Caco-2 (cell line): ENCODE measurements around the gene NOS1AP. TPM values are rescaled to one million over a fixed set of nuclear protein-coding genes. Genes with fewer than 3 reads are reported as not detected.

ENCODE experiments used
- BruUV-seq: library from RNA; stranded (reverse); fragments of 400-500 nt; replicated peaks from 2 replicates; lab custom pipeline; 2021; lab: Mats Ljungman, UMichigan
- CTCF ChIA-PET: fragments of 300-600 bp; sonication (Branson Sonifier 250); formaldehyde crosslinking; loops from one replicate; lab custom pipeline; 2022; ENCODE audit warnings: antibody characterized with exemption; lab: Charles Lee
- POLR2A ChIA-PET: fragments of 300-600 bp; sonication (Branson Sonifier 250); formaldehyde crosslinking; loops from one replicate; lab custom pipeline; 2022; ENCODE audit warnings: antibody characterized with exemption; lab: Charles Lee
- DNase-seq, 2 experiments: peaks; one replicate each; pipeline versions ENCODE4 v3.0.0 to v3.0.0-alpha.2; 2020 to 2022
- H3K27me3 ChIP-seq: replicated peaks from 2 replicates; pipeline ENCODE4 v1.6.0; 2011; ENCODE audit warnings: low read length; ENCODE audit not compliant: control insufficient read depth, insufficient read depth
- H3K36me3 ChIP-seq: 2 replicates; pipeline ENCODE4 v1.5.1; 2011; ENCODE audit warnings: low read length; ENCODE audit not compliant: control insufficient read depth, insufficient read depth
- H3K4me1 ChIP-seq: fragments of 250-450 bp; sonication (Bioruptor Pico); 2 replicates; pipeline ENCODE4 v1.5.1; 2020; ENCODE audit warnings: mild to moderate bottlenecking
- H3K4me3 ChIP-seq: 2 replicates; pipeline ENCODE4 v1.5.1; 2011; ENCODE audit warnings: low read depth, mild to moderate bottlenecking, control low read depth, low read length
- H3K9me3 ChIP-seq: fragments of 250-450 bp; sonication (Bioruptor Pico); 2 replicates; pipeline ENCODE4 v1.5.1; 2020; ENCODE audit warnings: mild to moderate bottlenecking, moderate library complexity
- H3K27ac Mint-ChIP-seq: one replicate; pipeline ENCODE4 v1.8.0; 2022; ENCODE audit warnings: mixed read lengths; ENCODE audit not compliant: unreplicated experiment
- H3K27me3 Mint-ChIP-seq: one replicate; pipeline ENCODE4 v1.8.0; 2022; ENCODE audit warnings: mixed read lengths; ENCODE audit not compliant: insufficient read depth, unreplicated experiment
- H3K36me3 Mint-ChIP-seq: one replicate; pipeline ENCODE4 v1.8.0; 2022; ENCODE audit warnings: mild to moderate bottlenecking, mixed read lengths; ENCODE audit not compliant: insufficient read depth, unreplicated experiment
- H3K4me1 Mint-ChIP-seq: one replicate; pipeline ENCODE4 v1.8.0; 2022; ENCODE audit warnings: low read depth, mixed read lengths; ENCODE audit not compliant: unreplicated experiment
- H3K4me3 Mint-ChIP-seq: one replicate; pipeline ENCODE4 v1.8.0; 2022; ENCODE audit warnings: mild to moderate bottlenecking, moderate library complexity, mixed read lengths; ENCODE audit not compliant: unreplicated experiment
- H3K9me3 Mint-ChIP-seq: one replicate; pipeline ENCODE4 v1.8.0; 2022; ENCODE audit warnings: mixed read lengths; ENCODE audit not compliant: unreplicated experiment
- CTCF ChIP-seq, 2 experiments: fragments of 200-600 bp in 1 of 2; IDR thresholded peaks; 1 replicate in 1 of 2; 2 replicates in 1 of 2; pipeline versions ENCODE4 v1.5.1 to v1.8.0; 2011 to 2022; ENCODE audit warnings: antibody characterized with exemption in 1 of 2, control low read depth in 1 of 2, inconsistent platforms in 1 of 2, low read depth in 1 of 2, low read length in 1 of 2, mild to moderate bottlenecking in 1 of 2, moderate library complexity in 1 of 2; ENCODE audit not compliant: insufficient read depth in 1 of 2, severe bottlenecking in 1 of 2, unreplicated experiment in 1 of 2
- intact Hi-C: fragments of 100-400 bp; cut with micrococcal nuclease; formaldehyde crosslinking; loops from one replicate; pipeline ENCODE4 v1.10.0; 2022; ENCODE audit not compliant: unreplicated experiment
- total RNA-seq: library from RNA; stranded (reverse); gene quantifications from 2 replicates; pipeline ENCODE4 v1.2.3, GENCODE V29; 2022

NOS1AP gene
- total RNA-seq, 1 experiment from 2014 or later: 5.5 TPM

DNA sequence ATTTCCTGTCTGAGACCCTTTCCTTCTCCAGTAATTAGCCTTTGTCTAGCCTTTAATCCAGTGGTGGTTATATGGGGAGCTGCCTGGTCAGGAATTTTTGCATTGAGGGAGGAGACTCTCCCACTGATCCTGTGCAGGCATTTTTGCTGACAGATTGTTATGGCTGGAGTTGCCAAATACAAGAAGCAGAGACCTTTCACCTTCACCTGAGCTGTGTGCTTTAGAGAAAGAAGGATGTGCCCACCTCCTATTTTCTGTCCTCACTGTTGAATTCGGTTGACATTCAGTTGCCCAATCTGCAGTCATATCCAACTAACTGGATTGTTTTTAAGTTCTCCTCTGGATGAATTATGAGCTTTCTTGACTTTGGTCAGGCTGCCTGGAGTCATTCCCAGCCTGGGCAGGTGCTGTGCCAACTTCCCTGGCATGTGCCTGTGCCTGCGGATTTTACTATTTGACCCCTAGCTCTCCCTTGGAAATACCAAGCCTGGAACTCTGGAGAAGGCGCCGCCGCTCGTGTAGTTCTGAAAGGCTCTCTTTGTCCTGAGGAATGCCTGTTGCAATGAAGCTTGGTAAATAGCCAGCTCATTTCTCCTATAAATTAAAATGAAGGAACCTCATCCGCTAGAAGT, 143.9 kb downstream of the NOS1AP start:
- Mint-ChIP-seq H3K4me3 (no peak overlapping the region), H3K9me3 (no peaks in the 10 kb centered on the region), H3K27ac (no peak overlapping the region), H3K4me1 (peaks cover 11% of the 10 kb centered on the region), H3K27me3 (no peaks in the 10 kb centered on the region), H3K36me3 (peaks cover 6% of the 10 kb centered on the region)
- no TSS peak for BruUV-seq
- Histone ChIP-seq H3K4me3 (no peak overlapping the region), H3K4me1 (no peaks in the 10 kb centered on the region), H3K27me3 (no peaks in the 10 kb centered on the region), H3K36me3 (no peaks in the 10 kb centered on the region), H3K9me3 (no peaks in the 10 kb centered on the region)
- POLR2A ChIA-PET: no interaction called here
- TF ChIP-seq CTCF (IDR thresholded peaks at IDR 0.05; ENCODE audit: insufficient read depth in 1 of 2, low read depth in 1 of 2, low read length in 1 of 2, severe bottlenecking in 1 of 2, unreplicated experiment in 1 of 2): no peak
- CTCF ChIA-PET: interaction anchor here (0.8 kb wide), 1 partner anchor 157 kb away, joined by 3 read pairs; no protein-coding TSS in a partner anchor
- intact Hi-C loops: no loop called here
- DNase-seq: no peak

DNA sequence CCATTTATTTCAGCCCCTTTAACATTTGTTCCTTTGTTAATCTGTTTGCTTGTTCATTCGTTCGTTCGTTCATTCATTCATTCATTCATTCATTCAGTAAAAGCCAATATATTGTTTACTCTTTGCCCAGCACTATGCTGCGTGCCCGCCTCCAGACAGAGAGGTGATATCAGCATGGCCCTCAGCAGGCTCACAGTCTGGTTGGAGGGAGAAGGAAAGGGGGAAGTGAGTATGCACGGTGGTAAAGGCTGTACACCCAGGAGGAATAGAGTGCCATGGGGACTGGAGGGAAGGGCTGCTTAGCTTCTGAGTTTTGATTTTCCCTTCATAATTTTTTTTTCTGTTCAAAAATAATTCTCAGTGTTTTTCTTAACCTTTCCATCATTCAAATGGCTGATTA, 144.7 kb downstream of the NOS1AP start:
- no peak for TF ChIP-seq CTCF (IDR thresholded peaks at IDR 0.05; ENCODE audit: insufficient read depth in 1 of 2, low read depth in 1 of 2, low read length in 1 of 2, severe bottlenecking in 1 of 2, unreplicated experiment in 1 of 2)
- POLR2A ChIA-PET: no interaction called here
- Histone ChIP-seq H3K36me3 (no peaks in the 10 kb centered on the region), H3K27me3 (no peaks in the 10 kb centered on the region), H3K4me1 (no peaks in the 10 kb centered on the region), H3K4me3 (no peak overlapping the region), H3K9me3 (no peaks in the 10 kb centered on the region)
- BruUV-seq: no TSS peak
- no peak for DNase-seq
- CTCF ChIA-PET: interaction anchor here (0.8 kb wide), 1 partner anchor 158 kb away, joined by 3 read pairs; no protein-coding TSS in a partner anchor
- Mint-ChIP-seq H3K4me3 (no peak overlapping the region), H3K27me3 (no peaks in the 10 kb centered on the region), H3K27ac (no peak overlapping the region), H3K36me3 (peaks cover 6% of the 10 kb centered on the region), H3K9me3 (no peaks in the 10 kb centered on the region), H3K4me1 (peaks cover 16% of the 10 kb centered on the region)
- intact Hi-C loops: no loop called here

- Histone ChIP-seq H3K36me3 (no peaks in the 10 kb centered on the region), H3K9me3 (no peaks in the 10 kb centered on the region), H3K4me3 (no peak overlapping the region), H3K4me1 (no peaks in the 10 kb centered on the region), H3K27me3 (no peaks in the 10 kb centered on the region)
- H3K27ac Mint-ChIP-seq: no peak overlapping the region
- no peak for DNase-seq
- no peak for TF ChIP-seq CTCF (IDR thresholded peaks at IDR 0.05; ENCODE audit: insufficient read depth in 1 of 2, low read depth in 1 of 2, low read length in 1 of 2, severe bottlenecking in 1 of 2, unreplicated experiment in 1 of 2)
- intact Hi-C loops: no loop called here
- no peaks in the 10 kb centered on the region for H3K9me3 Mint-ChIP-seq
- no peak overlapping the region for H3K4me3 Mint-ChIP-seq
- ChIA-PET POLR2A (no interaction called here), CTCF (no interaction called here)
- H3K27me3 Mint-ChIP-seq: no peaks in the 10 kb centered on the region
- H3K36me3 Mint-ChIP-seq: peaks cover 6% of the 10 kb centered on the region
- peaks cover 21% of the 10 kb centered on the region for H3K4me1 Mint-ChIP-seq
- no TSS peak for BruUV-seq
These were observed 146.4 kb downstream of the NOS1AP start for GRCh38 chr1:162215902-162216301.
